Heart left ventricle (tissue), 16 donors: ENCODE results near the gene IRF2. TPM values are rescaled to one million over a fixed set of nuclear protein-coding genes. Genes with fewer than 3 reads are reported as not detected.

Experiments used
- ATAC-seq, 4 donors: fragments of 200-7000 bp; cut with Tn5 transposase; one replicate each; pipeline ENCODE4 v1.9.1; 2020 to 2022; ENCODE audit warnings: moderate library complexity in 4 of 4, mild to moderate bottlenecking in 3 of 4, moderate number of reproducible peaks in 1 of 4
- DNase-seq, 5 donors: peaks; one replicate each; pipeline ENCODE4 v3.0.0-alpha.2; 2020
- H3K27ac ChIP-seq, 12 donors: fragments of 200-600 bp; sonication (generic) in 4 of 12; one replicate each; pipeline versions ENCODE4 v1.5.0 to v1.8.0; 2016 to 2022; ENCODE audit warnings: mild to moderate bottlenecking in 2 of 12
- H3K27me3 ChIP-seq, 9 donors: fragments of 200-600 bp; sonication (generic) in 2 of 9; one replicate each; pipeline versions ENCODE4 v1.5.1 to v1.8.0; 2016 to 2022; ENCODE audit warnings: mild to moderate bottlenecking in 3 of 9
- H3K36me3 ChIP-seq, 9 donors: fragments of 200-600 bp; sonication (generic) in 2 of 9; one replicate each; pipeline versions ENCODE4 v1.5.0 to v1.8.0; 2018 to 2022; ENCODE audit warnings: mild to moderate bottlenecking in 2 of 9
- H3K4me1 ChIP-seq, 12 donors: fragments of 200-600 bp; sonication (generic) in 4 of 12; one replicate each; pipeline versions ENCODE4 v1.5.0 to v1.8.0; 2016 to 2022; ENCODE audit warnings: mild to moderate bottlenecking in 3 of 12
- H3K4me3 ChIP-seq, 12 donors: fragments of 200-600 bp; sonication (generic) in 4 of 12; one replicate each; pipeline versions ENCODE4 v1.5.0 to v1.8.0; 2017 to 2022; ENCODE audit warnings: mild to moderate bottlenecking in 9 of 12, moderate library complexity in 4 of 12
- H3K9me3 ChIP-seq, 12 donors: fragments of 200-600 bp; sonication (generic) in 4 of 12; one replicate each; pipeline versions ENCODE4 v1.5.0 to v1.8.0; 2016 to 2022; ENCODE audit warnings: mild to moderate bottlenecking in 1 of 12
- POLR2A ChIP-seq, 2 donors: fragments of 450-650 bp; IDR thresholded peaks; one replicate each; pipeline ENCODE4 v1.6.1; 2017; ENCODE audit warnings: antibody characterized with exemption in 2 of 2, mild to moderate bottlenecking in 2 of 2, moderate library complexity in 2 of 2
- whole genome bisulfite sequencing, 4 donors: extraction: QIAGEN DNeasy Blood & Tissue Kit in 2 of 4; methylation state at CpG; one replicate each; pipeline versions ENCODE4 v1.1.5 to v1.1.7; 2013 to 2018; 5-methylcytosine and 5-hydroxymethylcytosine counted together
- intact Hi-C, 10 donors: fragments of 100-400 bp; cut with DNase I; formaldehyde crosslinking; loops; one replicate each; pipeline versions ENCODE4 v1.11.1 to v1.14.2; 2022
- polyA plus RNA-seq, 2 donors: library from polyadenylated mRNA; stranded (reverse); fragments of 200-250 nt; gene quantifications; one replicate each; pipeline ENCODE4 v1.2.3, GENCODE V29; 2013
- total RNA-seq, 9 donors: library from RNA; depleted of rRNA in 2 of 9; stranded (reverse); fragments of >200 nt in 2 of 9; fragmentation: NEBNext Ultra II Directional in 3 of 9; extraction: Animal tissue kit (Norgen Biotek cat#: 25700) in 3 of 9; gene quantifications; one replicate each; pipeline versions ENCODE4 v1.1.0 to v1.2.4, GENCODE V29; 2016 to 2023
- TF ChIP-seq, protein P1 (sequence below), 12 donors: fragments of 200-600 bp; sonication (generic) in 4 of 12; IDR thresholded peaks; one replicate each; pipeline versions ENCODE4 v1.5.0 to v1.8.0; 2018 to 2022; ENCODE audit warnings: antibody characterized with exemption in 12 of 12, mild to moderate bottlenecking in 5 of 12
- donor health status: ischemic (EF 13 %, LVEDD 7.1; RV severe dilation, severe dysfunction).
- donor health status: healthy with polysubstance abuse.
- donor health status: DM: no; HTN: yes; CAD: no.
- donor health status: DM: no; HTN: no; CAD: no.
- donor health status: ischemic (EF 25% LVEDD 6.9; RV normal size, moderate dysfunction).
- donor health status: ischemic (EF 25% LVEDD 5.7; RV mildly dilated, moderate dysfunction).
- donor health status: healthy.
- donor health status: DM: yes; HTN: yes; CAD: no.
- donor health status: ischemic (EF 35%, LVEDD 5.7; RV mildly dilated, moderate dysfunction).
- donor health status: nonischemic (EF 11% LVEDD 7.7; RV severe dilation, severe dysfunction).
- donor health status: DM: yes; HTN: yes; CAD: no.
- donor health status: PGD.
- donor health status: ischemic (EF 29% LVEDD 5.4; RV normal size, mild dysfunction).
- donor health status: nonischemic (EF 23%, LVEDD 6.1; RV moderate dilation, normal function).

IRF2 gene
- total and polyA plus RNA-seq, 11 donors, result 11.5 to 47.2 (median 26.0) TPM

DNA sequence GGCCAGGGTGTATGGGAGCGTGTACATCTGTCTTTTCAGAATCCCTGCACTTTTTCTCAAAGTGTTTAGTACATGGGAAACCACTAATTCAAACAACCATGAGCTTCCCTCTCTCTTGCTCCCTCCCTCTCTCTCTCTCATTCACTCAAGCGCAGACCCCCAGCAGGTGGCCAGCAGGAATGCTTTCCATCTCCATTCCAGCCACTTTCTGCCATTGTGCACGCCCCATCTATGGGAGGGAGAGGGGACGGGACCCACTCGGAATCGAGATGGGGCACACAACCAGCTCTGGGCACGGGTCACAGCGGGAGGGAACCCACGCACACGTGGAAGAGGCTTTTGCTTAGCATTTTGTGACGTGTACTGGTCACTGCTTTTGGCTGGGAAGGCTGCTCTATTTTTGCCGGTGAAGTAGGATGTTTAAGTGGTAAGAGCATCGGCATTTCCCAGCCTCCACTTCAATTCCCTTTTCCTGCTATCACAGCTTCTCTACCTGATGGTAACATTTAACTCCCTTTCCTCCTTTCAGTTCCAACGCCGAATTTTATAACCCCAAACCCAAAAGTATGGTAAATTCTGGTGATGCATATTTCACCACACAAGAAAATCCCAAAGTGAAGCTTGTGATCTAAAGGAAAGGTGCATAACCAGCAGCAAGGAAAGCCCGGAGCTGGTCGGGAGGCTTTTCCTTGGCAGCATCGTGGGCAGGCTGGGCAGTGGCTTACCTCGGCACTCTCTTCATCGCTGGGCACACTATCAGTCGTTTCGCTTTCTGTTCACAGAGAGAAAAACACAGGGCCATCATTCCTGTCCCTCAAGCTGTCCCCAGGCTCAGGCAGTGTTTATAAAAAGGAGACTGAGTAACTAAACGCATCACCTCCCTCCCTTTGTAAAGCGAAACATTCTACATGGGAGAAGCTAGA, 84.1 kb downstream of the IRF2 start:
- Histone ChIP-seq H3K9me3 (no peaks in the 10 kb centered on the region), H3K36me3 (peaks cover 0 to 88% (median 77%) of the 10 kb centered on the region in 9 donors), H3K27ac (peak overlapping the region in 11 of 12 donors; percentile 44 to 95 (median 83)), H3K4me1 (peaks cover 11 to 73% (median 34%) of the 10 kb centered on the region in 12 donors), H3K27me3 (no peaks in the 10 kb centered on the region), H3K4me3 (no peak overlapping the region)
- DNase-seq (peak in 1 of 5 donors; percentile 53), ATAC-seq (peak in 2 of 4 donors; percentile 2 to 38)
- intact Hi-C loops, result loop anchor here in 8 of 10 donors (5.0 to 10.0 kb wide), 4 partner anchors 82 to 145 kb away; partner anchors contain the start of gene IRF2 (in 4 of the 8)
- WGBS, 4 donors, result 56 to 63% (median 63%) methylated on average over 23 to 24 of the region's 24 CpGs
- TF ChIP-seq, protein P1, sequence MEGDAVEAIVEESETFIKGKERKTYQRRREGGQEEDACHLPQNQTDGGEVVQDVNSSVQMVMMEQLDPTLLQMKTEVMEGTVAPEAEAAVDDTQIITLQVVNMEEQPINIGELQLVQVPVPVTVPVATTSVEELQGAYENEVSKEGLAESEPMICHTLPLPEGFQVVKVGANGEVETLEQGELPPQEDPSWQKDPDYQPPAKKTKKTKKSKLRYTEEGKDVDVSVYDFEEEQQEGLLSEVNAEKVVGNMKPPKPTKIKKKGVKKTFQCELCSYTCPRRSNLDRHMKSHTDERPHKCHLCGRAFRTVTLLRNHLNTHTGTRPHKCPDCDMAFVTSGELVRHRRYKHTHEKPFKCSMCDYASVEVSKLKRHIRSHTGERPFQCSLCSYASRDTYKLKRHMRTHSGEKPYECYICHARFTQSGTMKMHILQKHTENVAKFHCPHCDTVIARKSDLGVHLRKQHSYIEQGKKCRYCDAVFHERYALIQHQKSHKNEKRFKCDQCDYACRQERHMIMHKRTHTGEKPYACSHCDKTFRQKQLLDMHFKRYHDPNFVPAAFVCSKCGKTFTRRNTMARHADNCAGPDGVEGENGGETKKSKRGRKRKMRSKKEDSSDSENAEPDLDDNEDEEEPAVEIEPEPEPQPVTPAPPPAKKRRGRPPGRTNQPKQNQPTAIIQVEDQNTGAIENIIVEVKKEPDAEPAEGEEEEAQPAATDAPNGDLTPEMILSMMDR (IDR thresholded peaks at IDR 0.05), result no peak

DNA sequence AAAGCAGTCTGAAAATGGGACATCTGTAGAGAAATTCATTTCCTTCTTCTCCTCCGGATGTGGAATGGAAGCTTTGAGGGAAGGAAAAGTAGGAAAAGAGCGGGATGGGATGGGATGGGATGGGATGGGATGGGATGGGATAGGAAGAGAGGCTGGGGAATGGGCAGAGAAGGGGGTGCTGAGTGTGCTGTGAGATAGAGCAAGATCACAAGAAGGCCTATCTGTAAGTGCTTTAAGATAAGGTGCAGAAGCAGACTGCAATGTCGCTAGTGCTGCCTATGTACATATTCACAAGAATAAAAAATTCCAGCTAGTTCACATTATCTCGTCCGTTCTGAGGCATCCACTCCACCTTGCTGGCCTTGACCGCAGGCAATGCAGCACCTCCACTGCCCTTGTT, 86.2 kb downstream of the IRF2 start:
- Histone ChIP-seq H3K27ac (peak overlapping the region in 11 of 12 donors; percentile 59 to 95 (median 89)), H3K9me3 (no peaks in the 10 kb centered on the region), H3K4me1 (peaks cover 18 to 80% (median 55%) of the 10 kb centered on the region in 12 donors), H3K36me3 (peaks cover 0 to 68% (median 58%) of the 10 kb centered on the region in 9 donors), H3K4me3 (no peak overlapping the region), H3K27me3 (no peaks in the 10 kb centered on the region)
- TF ChIP-seq, protein P1 (IDR thresholded peaks at IDR 0.05), result no peak
- no peak for TF ChIP-seq POLR2A (IDR thresholded peaks at IDR 0.05)
- intact Hi-C loops, result loop anchor here in 8 of 10 donors (5.0 to 10.0 kb wide), 4 partner anchors 84 to 147 kb away; partner anchors contain the start of gene IRF2 (in 4 of the 8)
- 51 to 73% (median 65%) methylated on average over 6 of the region's 6 CpGs for WGBS, 4 donors
- DNase-seq, result no peak
- no peak for ATAC-seq

- intact Hi-C loops, result loop anchor here in 9 of 10 donors (2.0 to 10.0 kb wide), 8 partner anchors 49 to 149 kb away; partner anchors contain the start of gene IRF2 (in 5 of the 9)
- Histone ChIP-seq H3K27me3 (no peaks in the 10 kb centered on the region), H3K36me3 (peaks cover 0 to 60% (median 51%) of the 10 kb centered on the region in 9 donors), H3K4me1 (peaks cover 18 to 88% (median 62%) of the 10 kb centered on the region in 12 donors), H3K27ac (peak overlapping the region; percentile 69 to 96 (median 90)), H3K9me3 (no peaks in the 10 kb centered on the region), H3K4me3 (no peak overlapping the region)
- 57 to 69% (median 63%) methylated on average over 6 of the region's 6 CpGs for WGBS, 4 donors
- ATAC-seq, result no peak
- TF ChIP-seq, protein P1 (IDR thresholded peaks at IDR 0.05), result no peak
- TF ChIP-seq POLR2A (IDR thresholded peaks at IDR 0.05), result no peak
- DNase-seq, result no peak
Observed at GRCh38 chr4:184387351-184387750, 87.0 kb downstream of the IRF2 start.
